IPS DF 4.7 (cell line): Measurements from ENCODE around the gene GRIP2.

Experiments
- DNase-seq: peaks from one replicate; pipeline ENCODE4 v3.0.0-alpha.2; 2013; ENCODE audit warnings: low spot score; ENCODE audit errors: extremely low read depth

The GRIP2 gene

DNA sequence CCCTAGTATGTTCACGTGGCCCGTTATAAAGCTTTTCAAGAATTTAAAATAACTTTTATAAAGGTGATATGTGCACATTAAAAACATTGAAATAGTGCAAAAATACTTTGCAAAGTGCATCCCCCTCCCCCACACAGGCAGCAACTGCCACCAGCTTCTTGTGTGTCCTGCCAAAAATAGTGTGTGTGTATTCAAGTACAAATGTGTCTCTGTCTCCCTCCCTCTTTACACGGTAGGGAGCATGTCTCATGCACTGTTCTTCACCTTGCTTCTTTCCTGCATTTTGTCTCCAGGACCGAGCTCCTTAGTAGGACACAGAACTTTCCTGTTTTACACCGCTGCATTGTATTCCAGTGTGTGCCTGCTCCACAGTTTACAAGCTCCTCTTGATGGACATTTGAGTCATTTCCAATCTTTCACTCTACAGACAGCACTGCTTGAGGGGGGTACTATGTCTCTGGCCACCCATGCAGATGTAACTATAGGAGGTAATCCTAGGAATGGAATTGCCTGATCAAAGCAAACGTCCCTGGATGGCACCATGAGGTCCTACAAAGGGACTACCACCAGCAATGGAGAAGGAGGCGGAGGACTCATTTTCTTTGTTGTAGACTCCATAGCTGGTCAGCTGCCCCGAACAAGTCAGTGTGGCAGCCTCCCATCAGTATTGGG lies 85.4 kb downstream of the GRIP2 start:
- no peak for DNase-seq

DNA sequence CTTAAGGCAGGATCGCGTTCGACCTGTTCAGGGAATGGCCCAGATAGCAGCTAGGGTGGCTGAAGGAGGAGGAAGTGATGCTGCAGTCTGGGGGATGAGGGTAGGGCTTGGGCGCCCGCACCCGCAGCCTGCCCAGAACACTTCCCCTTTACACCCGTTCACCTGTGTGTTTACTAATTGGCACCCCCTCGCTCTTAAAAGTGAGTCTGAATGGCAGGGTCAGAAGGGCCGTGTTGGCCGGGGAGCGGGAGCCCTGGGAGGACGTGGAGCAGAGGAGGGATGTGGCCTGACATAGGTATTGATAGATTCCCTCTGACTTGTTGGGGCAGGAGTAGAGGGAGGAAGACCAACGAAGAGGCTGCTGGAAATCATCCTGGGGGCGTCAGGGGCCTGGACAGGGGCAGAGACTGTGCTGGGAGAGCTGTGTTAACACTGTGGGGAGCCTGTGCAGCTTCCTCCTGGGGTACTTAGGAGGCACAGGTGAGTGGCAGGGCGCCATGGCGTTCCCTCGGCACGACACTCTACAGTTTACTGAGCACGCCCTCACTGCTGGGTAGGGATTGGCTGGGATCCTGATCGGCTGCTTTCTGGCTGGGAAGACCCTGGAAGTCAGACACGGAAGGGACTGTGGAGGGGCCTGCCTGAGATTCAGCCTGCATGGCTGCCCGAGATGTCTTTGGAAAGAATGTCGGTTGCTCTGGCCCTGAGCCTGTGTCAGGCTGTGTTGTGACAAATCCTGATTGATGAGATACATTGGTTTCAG lies 86.1 kb downstream of the GRIP2 start:
- DNase-seq, result no peak

DNA sequence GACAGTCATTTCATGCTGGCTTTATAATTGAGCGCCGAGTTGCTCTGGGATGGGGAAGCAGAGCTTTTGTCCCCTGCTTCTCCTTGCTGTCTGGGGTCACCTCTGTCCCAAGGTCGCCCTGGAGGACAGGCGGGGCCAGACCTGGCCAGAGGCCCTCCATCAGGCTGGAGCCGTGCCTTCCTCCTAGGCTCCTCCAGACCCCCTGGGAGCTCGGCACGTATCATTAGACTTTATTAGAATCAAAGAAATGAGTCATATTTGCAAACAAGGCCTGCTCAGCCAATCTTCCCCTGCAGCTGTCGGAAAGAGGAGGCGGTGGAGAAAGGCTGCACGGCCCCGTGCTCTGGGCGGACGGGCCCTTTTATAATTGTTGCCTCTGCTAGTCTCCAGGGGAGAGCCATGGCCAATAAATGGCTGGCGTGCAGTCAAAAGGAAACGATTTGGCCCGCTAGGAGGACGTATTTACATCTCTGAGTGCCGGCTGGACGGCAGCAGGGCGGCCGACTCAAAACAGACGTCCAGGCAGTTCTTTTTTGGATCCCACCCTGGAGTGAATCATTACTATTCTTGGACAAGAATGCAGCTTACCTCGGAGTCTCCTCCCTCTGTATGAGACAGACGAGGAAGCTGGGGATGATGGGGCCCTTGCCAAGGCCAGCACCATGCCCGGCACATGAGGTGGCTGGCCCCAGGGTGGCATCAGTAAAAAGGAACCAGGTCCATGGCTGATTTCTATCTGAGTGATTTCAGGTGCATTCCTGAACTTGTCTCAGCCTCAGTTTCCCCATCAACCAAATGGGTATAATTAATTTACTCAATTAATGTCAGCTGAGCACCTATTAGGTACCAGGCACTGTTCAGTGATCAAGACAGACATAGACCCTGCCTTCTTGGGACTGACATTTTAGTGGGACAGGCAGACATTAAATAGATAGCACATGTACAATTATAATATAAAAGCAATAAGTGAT lies 87.1 kb downstream of the GRIP2 start:
- DNase-seq, result no peak

- no peak for DNase-seq
Observed at GRCh38 chr3:14451844-14452739, 88.0 kb downstream of the GRIP2 start.

GRCh38 chr3:14450922-14451606 lies 89.1 kb downstream of the GRIP2 start:
- no peak for DNase-seq

GRCh38 chr3:14450506-14450905 lies 89.6 kb downstream of the GRIP2 start:
- no peak for DNase-seq

- DNase-seq, result no peak
Observed at GRCh38 chr3:14448756-14449727, 91.1 kb downstream of the GRIP2 start.

DNA sequence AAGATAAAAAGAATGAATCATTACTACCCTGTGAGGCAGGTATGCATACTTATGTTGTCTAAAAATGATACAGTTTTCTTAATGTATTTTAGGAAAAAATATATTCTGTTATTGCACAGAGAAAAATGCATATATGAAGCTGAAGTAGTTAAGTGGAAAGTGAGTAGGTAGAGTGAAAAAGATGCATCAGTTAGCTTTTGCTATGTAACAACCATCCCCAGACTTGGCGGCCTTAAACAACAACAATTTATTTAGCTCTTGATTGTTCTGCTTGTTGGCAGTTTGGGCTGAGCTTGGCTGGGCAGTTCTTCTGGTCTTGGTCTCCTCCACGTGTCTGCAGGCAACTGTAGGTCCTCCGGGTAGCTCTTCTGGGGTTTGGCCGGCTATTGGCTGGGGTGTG lies 92.1 kb downstream of the GRIP2 start:
- DNase-seq, result no peak

DNA sequence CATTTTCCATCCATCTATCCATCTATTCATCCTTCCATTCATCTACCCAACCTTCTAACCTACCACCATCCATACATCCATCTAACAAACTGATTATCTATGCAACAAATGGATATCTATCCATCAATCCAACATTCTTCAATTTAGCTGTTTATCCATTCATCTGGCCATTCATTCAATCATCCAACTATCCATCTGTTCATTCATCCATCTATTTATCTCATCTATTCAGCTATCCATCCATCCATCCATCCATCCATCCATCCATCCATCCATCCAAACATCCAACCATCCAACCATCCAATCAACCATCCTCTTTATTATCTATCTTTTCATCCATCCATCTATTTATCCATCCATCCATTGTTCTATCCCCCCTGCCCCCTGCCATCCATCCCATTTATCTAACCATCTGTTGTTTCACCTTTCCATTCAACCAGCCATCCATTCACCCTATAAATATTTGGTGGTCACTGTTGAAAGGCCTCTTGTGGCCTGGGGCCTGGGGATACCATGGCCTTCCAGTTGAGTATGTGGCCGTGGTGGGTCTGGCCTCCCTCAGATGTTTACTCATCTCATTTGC lies 93.1 kb downstream of the GRIP2 start:
- no peak for DNase-seq

- no peak for DNase-seq
Observed at GRCh38 chr3:14445773-14446172, 94.4 kb downstream of the GRIP2 start.

GRCh38 chr3:14444380-14444779 lies 95.8 kb downstream of the GRIP2 start:
- DNase-seq, result no peak

GRCh38 chr3:14441920-14442300 lies 98.2 kb downstream of the GRIP2 start:
- DNase-seq, result no peak

GRCh38 chr3:14441240-14441919 lies 98.8 kb downstream of the GRIP2 start:
- DNase-seq, result no peak

- no peak for DNase-seq
Observed at GRCh38 chr3:14440531-14441239, 99.5 kb downstream of the GRIP2 start.

GRCh38 chr3:14440168-14440518 lies 100.0 kb downstream of the GRIP2 start:
- no peak for DNase-seq

GRCh38 chr3:14439501-14440167 lies 100.5 kb downstream of the GRIP2 start:
- no peak for DNase-seq
